Omental fat pad (tissue), 4 donors: Measurements from ENCODE around the gene MS4A5. TPM values are rescaled to one million over a fixed set of nuclear protein-coding genes. Genes with fewer than 3 reads are reported as not detected.
"Not testable (repeated sequence)": the region's sequence is repeated elsewhere in the genome, so short reads cannot be mapped to it uniquely, and the experiment has no call there.

ENCODE experiments used
- ATAC-seq: fragments of 150-250 bp; one replicate; pipeline ENCODE4 v1.9.1; 2016; ENCODE audit warnings: mild to moderate bottlenecking, moderate library complexity; ENCODE audit not compliant: low FRiP score
- DNase-seq: peaks from one replicate; pipeline ENCODE4 v3.0.0-alpha.2; 2019; ENCODE audit warnings: low spot score
- total RNA-seq, 4 donors: library from RNA; depleted of rRNA; stranded (reverse); fragments of >200 nt; gene quantifications; one replicate each; pipeline ENCODE4 v1.1.0, GENCODE V29; 2016
- TF ChIP-seq, protein P1 (sequence below), 3 donors: fragments of 450-650 bp; IDR thresholded peaks; one replicate each; pipeline ENCODE4 v1.5.1; 2016 to 2017; ENCODE audit warnings: antibody characterized with exemption in 3 of 3, mild to moderate bottlenecking in 3 of 3, moderate library complexity in 2 of 3

The MS4A5 gene
- total RNA-seq, 4 donors from 2014 or later, result not detected

DNA sequence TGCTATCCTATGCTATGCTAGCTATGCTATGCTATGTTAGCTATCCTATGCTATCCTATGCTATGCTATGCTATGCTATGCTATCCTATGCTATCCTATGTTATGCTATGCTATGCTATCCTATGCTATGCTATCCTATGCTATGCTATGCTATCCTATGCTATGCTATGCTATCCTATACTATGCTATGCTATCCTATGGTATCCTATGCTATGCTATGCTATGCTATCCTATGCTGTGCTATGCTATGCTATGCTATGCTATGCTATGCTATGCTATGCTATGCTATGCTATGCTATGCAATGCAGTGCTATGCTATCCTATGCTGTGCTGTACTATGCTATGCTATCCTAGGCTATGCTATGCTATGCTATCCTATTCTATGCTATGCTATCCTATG lies 17.7 kb downstream of the MS4A5 start:
- TF ChIP-seq, protein P1, sequence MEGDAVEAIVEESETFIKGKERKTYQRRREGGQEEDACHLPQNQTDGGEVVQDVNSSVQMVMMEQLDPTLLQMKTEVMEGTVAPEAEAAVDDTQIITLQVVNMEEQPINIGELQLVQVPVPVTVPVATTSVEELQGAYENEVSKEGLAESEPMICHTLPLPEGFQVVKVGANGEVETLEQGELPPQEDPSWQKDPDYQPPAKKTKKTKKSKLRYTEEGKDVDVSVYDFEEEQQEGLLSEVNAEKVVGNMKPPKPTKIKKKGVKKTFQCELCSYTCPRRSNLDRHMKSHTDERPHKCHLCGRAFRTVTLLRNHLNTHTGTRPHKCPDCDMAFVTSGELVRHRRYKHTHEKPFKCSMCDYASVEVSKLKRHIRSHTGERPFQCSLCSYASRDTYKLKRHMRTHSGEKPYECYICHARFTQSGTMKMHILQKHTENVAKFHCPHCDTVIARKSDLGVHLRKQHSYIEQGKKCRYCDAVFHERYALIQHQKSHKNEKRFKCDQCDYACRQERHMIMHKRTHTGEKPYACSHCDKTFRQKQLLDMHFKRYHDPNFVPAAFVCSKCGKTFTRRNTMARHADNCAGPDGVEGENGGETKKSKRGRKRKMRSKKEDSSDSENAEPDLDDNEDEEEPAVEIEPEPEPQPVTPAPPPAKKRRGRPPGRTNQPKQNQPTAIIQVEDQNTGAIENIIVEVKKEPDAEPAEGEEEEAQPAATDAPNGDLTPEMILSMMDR (IDR thresholded peaks at IDR 0.05), result no peak
- DNase-seq (no peak), ATAC-seq (no peak)

DNA sequence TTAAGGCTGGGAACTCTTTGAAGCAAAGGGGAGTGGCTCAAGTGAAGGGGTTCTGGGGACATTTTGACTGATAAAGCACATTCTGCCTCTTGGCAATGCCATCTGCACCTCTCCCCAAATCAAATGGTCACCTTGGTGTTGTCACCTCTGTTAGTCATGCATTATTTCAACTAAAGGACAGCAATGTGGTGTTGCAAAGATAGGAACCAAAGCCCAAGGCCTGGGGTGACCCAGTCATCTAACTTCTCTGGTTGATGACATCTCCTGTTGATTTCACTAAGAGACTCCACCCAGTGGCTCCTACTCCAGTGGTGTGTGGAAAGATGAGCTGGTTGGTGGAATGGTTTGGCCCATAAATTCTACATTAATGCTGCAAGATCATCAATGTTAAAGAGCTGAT lies 18.5 kb downstream of the MS4A5 start:
- ATAC-seq, result no peak
- DNase-seq, result no peak
- TF ChIP-seq, protein P1 (IDR thresholded peaks at IDR 0.05), result no peak

DNA sequence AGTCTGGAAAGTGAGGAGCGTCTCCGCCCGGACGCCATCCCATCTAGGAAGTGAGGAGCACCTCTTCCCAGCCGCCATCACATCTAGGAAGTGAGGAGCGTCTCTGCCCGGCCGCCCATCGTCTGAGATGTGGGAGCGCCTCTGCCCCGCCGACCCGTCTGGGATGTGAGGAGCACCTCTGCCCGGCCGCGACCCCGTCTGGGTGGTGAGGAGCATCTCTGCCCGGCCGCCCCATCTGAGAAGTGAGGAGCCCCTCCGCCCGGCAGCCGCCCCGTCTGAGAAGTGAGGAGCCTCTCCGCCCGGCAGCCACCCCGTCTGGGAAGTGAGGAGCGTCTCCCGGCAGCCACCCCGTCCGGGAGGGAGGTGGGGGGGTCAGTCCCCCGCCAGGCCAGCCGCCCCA lies 21.8 kb downstream of the MS4A5 start:
- not testable (repeated sequence) for ATAC-seq, DNase-seq

DNA sequence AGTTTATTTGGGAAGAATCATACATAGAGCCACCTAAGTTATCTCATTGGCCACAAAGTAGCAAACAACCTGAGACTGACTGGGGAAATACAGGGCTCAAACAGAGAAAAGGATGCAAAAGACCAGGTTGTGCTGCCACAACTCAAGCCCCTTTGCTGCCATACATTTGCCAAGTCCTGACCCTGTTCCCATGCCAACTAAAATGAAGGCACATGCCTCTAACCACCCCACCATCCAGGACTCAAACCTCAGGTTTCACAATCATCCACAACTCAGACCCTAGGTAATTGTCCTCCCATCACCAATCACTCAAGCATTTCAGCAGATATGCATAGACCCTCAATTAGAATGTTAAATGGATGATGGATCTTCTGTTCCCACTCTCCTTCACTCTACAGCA lies 24.8 kb downstream of the MS4A5 start:
- TF ChIP-seq, protein P1 (IDR thresholded peaks at IDR 0.05), result no peak
- no peak for ATAC-seq
- no peak for DNase-seq

DNA sequence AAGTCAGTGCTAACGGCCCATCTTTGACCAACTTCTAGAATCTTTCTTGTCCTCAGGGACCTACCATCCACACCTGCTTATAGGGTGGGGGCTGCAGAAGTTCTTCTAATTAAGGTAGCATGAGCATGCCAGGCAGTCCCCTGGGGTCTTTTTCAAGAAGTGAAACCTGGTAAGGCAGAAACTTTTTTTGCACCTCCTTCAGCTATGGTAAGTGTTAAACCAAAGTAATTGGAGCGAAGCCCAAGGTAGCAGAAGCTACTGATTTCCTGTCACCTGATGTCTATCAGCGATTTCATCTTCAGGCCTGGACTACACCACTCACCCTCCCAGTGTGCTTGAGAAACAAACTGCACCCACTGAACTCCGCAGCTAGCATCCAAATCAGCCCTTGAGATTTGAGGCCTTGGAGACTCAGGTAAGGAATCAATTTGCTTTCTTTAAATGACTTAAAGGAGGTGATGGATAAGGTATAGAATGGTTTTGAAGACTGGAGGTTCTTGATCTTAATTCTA lies 26.2 kb downstream of the MS4A5 start, which contains the start of gene MS4A1:
MS4A1 (plus strand) TSS at position 317 of the 512 bp plus-strand sequence. CDS start 6,528 bp downstream, outside the sequence.
- ATAC-seq (no peak), DNase-seq (no peak)
- TF ChIP-seq, protein P1 (IDR thresholded peaks at IDR 0.05), result no peak

DNA sequence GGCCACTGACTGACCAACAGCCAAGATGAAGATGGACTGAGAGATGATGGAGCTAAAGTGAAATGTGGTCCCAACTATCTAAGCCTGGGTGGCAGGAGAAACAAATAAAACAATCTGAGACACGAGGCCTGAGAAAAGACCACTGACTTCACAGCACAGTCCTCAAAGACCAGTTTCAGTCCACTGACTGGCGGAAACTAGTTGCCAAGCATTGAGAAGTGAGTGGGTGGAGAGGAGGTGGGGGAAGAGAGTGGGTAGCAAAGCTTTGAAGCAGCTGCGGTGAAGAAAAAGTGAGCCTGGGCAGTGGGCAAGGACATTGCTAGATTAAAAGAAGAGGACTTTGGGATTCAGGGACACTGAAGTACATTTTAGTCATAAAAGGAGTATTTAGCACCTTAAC lies 28.2 kb downstream of the MS4A5 start:
- ATAC-seq (no peak), DNase-seq (no peak)
- TF ChIP-seq, protein P1 (IDR thresholded peaks at IDR 0.05), result no peak

GRCh38 chr11:60459345-60459744 lies 30.0 kb downstream of the MS4A5 start:
- ATAC-seq, result no peak
- TF ChIP-seq, protein P1 (IDR thresholded peaks at IDR 0.05), result no peak

More at GRCh38 chr11:60459345-60459744, 30.0 kb downstream of the MS4A5 start:
- DNase-seq, result no peak
